Diencephalon (tissue), 1 donor: ENCODE data around the gene ZNRD2. TPM values are rescaled to one million over a fixed set of nuclear protein-coding genes. Genes with fewer than 3 reads are reported as not detected.

Experiments
- small RNA-seq: library from RNA; depleted of rRNA; stranded (forward); fragments of <200 nt; gene quantifications from one replicate; pipeline ENCODE3, GENCODE V24; 2014
- total RNA-seq: library from RNA; depleted of rRNA; stranded (reverse); fragments of >200 nt; gene quantifications from one replicate; pipeline ENCODE4 v1.2.3, GENCODE V29; 2014

Gene ZNRD2, protein sequence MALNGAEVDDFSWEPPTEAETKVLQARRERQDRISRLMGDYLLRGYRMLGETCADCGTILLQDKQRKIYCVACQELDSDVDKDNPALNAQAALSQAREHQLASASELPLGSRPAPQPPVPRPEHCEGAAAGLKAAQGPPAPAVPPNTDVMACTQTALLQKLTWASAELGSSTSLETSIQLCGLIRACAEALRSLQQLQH
- 25.4 TPM for total RNA-seq

GRCh38 chr11:65569973-65570918 lies at the start of gene ZNRD2:
TSS of gene ZNRD2 (plus strand) at chr11:65570477. CDS start at chr11:65570492, 15 bp downstream.

GRCh38 chr11:65524741-65525545 lies 45.3 kb upstream of the ZNRD2 start, which contains the start of gene SCYL1:
TSS of gene SCYL1 (plus strand) at chr11:65525083. CDS start at chr11:65525154, 71 bp downstream.

GRCh38 chr11:65558002-65558929 lies 12.0 kb upstream of the ZNRD2 start, which contains the start of gene LTBP3:
TSS of gene LTBP3 (minus strand) at chr11:65558359. CDS start at chr11:65557959, 400 bp downstream.

DNA sequence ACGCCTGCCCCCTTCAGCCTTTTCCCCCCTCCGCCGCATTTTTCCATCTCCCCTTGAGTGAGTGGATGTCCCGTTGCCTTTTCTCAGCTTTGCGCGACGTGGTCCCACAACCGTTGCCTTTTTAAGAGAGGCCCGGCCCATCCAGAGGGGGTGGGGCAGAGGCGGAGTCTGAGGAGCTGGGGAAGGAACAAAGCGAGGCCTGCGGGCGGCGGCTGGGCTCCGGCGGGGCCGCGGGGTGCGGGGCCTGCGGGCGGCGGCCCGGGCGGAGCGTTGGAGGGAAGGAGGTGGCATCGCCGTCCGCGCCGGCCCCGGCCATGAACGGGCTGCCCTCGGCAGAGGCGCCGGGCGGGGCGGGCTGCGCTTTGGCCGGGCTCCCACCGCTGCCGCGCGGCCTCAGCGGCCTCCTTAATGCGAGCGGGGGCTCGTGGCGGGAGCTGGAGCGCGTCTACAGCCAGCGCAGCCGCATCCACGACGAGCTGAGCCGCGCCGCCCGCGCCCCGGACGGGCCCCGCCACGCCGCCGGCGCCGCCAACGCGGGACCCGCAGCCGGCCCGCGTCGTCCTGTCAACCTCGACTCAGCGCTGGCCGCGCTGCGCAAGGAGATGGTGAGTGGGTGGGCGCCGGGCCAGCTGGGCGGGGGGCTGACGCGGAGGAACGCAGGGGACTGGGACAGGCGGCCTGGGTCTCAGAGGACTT lies 2.2 kb downstream of the ZNRD2 start, which contains the start of gene FAM89B:
Gene FAM89B, plus strand, starts transcription at position 183 of the 696 bp plus-strand sequence. Its CDS starts 132 bp downstream, at position 315.

GRCh38 chr11:65575568-65576231 lies 5.4 kb downstream of the ZNRD2 start, which contains the start of gene EHBP1L1:
TSS of gene EHBP1L1 (plus strand) at chr11:65576053. CDS start at chr11:65576303, 250 bp downstream.

GRCh38 chr11:65595543-65596281 lies 25.4 kb downstream of the ZNRD2 start, which contains the start of gene KCNK7:
TSS of gene KCNK7 (minus strand) at chr11:65595800. CDS start at chr11:65595772, 28 bp downstream.

DNA sequence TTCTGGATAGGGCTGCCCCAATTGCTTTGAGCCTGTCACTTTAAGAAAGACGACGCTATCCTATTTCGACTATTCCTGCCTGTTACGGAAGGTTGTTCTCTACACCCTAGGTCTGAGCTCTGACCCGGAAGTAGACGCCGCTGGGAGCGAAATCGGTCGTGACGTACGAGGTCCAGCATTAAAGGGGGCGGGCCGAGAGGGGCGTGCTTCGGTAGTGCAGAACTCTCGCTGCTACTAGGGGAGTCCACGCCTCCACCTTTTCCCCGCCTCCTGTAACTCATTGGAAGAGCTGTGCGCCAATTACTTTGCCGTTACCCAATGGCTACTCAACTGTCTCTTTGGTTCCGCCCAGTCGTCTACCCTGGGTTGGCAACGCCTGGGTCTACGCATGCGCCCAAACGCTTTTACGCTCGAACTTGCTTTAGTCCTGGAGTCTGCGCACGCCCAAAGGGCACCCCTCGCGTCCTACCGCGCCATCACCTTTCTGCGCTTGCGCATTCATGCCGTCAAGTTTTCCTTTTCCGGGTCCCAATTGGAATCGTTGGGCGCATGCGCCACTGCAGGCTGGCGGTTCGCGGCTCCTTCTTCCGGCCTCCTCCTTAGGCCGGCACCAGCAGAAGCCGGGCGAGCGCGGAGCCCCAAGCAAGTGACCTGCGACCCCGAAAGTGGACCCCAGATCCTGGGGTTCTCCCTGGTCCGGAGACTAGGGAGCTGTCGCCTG lies 45.1 kb downstream of the ZNRD2 start, which contains the start of gene PCNX3:
Gene PCNX3, plus strand, starts transcription at position 548 of the 721 bp plus-strand sequence. CDS start 536 bp downstream, outside the sequence.

Small RNA genes lying within 50 kb of the gene (small RNA-seq; reads per million reads assigned to genes)
- not detected for gene AP001362.1

Other genes starting within 250 kb of the ZNRD2 start
- gene DPF2, start 236.6 kb upstream of the ZNRD2 start, total RNA-seq: 31.4 TPM
- 3.2 TPM for gene TIGD3, start 215.7 kb upstream of the ZNRD2 start, total RNA-seq
- 0.92 TPM for gene SLC25A45, start 187.8 kb upstream of the ZNRD2 start, total RNA-seq
- gene FRMD8, start 183.8 kb upstream of the ZNRD2 start, total RNA-seq: 9.5 TPM
- gene NEAT1, start 147.7 kb upstream of the ZNRD2 start, total RNA-seq: 6.5 TPM
- gene MALAT1, start 71.4 kb upstream of the ZNRD2 start, total RNA-seq: 9,748 TPM
- 40.6 TPM for gene SCYL1, start 45.4 kb upstream of the ZNRD2 start, total RNA-seq
- gene LTBP3, start 12.1 kb upstream of the ZNRD2 start, total RNA-seq: 24.0 TPM
- 29.3 TPM for gene FAM89B, start 2.1 kb downstream of the ZNRD2 start, total RNA-seq
- gene EHBP1L1, start 5.6 kb downstream of the ZNRD2 start, total RNA-seq: 11.8 TPM
- not detected for gene KCNK7, start 25.3 kb downstream of the ZNRD2 start, total RNA-seq
- gene MAP3K11, start 43.7 kb downstream of the ZNRD2 start, total RNA-seq: 11.5 TPM
- gene PCNX3, start 45.3 kb downstream of the ZNRD2 start, total RNA-seq: 18.0 TPM
- gene SIPA1, start 67.6 kb downstream of the ZNRD2 start, total RNA-seq: 6.7 TPM
- gene RELA, start 92.4 kb downstream of the ZNRD2 start, total RNA-seq: 14.1 TPM
- 46.8 TPM for gene KAT5, start 141.8 kb downstream of the ZNRD2 start, total RNA-seq
- 9.5 TPM for gene RNASEH2C, start 150.3 kb downstream of the ZNRD2 start, total RNA-seq
- gene AP5B1, start 210.5 kb downstream of the ZNRD2 start, total RNA-seq: 4.8 TPM
- gene OVOL1, start 216.6 kb downstream of the ZNRD2 start, total RNA-seq: not detected